ENCODE measurements around the gene TFR2. TPM values are rescaled to one million over a fixed set of nuclear protein-coding genes. Genes with fewer than 3 reads are reported as not detected.
"Not testable (repeated sequence)": the region's sequence is repeated elsewhere in the genome, so short reads cannot be mapped to it uniquely, and the experiment has no call there.

TFR2 gene
- total RNA-seq, 1 donor from 2014 or later, result 0.35 TPM

GRCh38 chr7:100667331-100668068, 26.1 kb upstream of the TFR2 start:
- H3K4me1 ChIP-seq, result no peaks in the 10 kb centered on the region
- no peaks in the 10 kb centered on the region for H3K9me3 ChIP-seq
- H3K4me3 ChIP-seq, result no peak overlapping the region
- no peaks in the 10 kb centered on the region for H3K36me3 ChIP-seq
- intact Hi-C loops (cut with DNase I), result no loop called here
- DNase-seq (no peak), ATAC-seq (no peak)
- H3K27ac ChIP-seq, result no peak overlapping the region
- TF ChIP-seq CTCF (IDR thresholded peaks at IDR 0.05), result no peak
- H3K27me3 ChIP-seq (ENCODE audit: low read depth), result no peaks in the 10 kb centered on the region

DNA sequence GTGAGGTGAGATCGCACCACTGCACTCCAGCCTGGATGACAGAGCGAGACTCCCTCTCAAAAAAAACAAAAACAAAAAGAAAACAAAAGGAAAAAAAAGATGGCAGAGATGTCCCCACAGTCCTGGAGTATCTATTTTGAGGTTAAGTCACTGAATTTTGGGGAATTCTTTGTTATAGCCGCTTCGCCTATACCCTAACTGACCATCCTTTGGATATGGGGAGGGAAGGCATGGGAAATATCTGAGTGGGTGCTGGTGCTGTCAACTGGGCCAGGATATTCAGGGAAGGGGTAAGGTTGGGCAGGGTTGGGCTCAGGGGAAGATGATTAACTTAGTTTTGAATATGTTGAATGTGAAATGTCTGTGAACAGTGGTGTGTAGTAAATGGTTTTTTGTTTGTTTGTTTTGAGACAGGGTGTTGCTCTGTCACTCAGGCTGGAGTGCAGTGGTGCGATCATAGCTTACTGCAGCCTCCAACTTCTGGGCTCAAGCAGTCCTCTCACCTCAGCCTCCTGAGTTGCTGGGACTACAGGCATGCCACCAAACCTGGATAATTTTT, 23.9 kb upstream of the TFR2 start:
- intact Hi-C loops (cut with DNase I), result no loop called here
- ATAC-seq, result no peak
- H3K27me3 ChIP-seq (ENCODE audit: low read depth), result no peaks in the 10 kb centered on the region
- no peak for TF ChIP-seq CTCF (IDR thresholded peaks at IDR 0.05)
- no peak overlapping the region for H3K4me3 ChIP-seq
- H3K27ac ChIP-seq, result no peak overlapping the region
- DNase-seq, result no peak
- H3K4me1 ChIP-seq, result no peaks in the 10 kb centered on the region
- H3K36me3 ChIP-seq, result no peaks in the 10 kb centered on the region
- no peaks in the 10 kb centered on the region for H3K9me3 ChIP-seq

DNA sequence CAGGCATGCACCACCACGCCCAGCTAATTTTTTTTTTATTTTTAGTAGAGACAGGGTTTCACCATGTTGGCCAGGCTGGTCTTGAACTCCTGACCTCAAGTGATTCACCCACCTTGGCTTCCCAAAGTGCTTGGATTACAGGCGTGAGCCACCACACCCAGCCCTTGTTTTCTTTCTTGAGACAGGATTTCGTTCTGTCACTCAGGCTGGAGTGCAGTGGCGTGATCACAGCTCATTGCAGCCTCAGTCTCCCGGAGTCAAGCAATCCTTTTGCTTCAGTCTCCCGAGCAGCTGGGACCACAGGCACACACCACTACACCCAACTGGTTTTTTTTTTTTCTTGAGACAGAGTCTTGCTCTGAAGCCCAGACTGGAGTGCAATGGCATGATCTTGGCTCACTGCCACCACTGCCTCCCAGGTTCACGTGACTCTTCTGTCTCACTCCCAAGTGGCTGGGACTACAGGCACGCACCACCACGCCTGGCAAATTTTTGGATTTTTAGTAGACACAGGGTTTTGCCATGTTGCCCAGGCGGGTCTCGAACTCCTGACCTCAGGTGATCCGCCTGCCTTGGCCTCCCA, 20.9 kb upstream of the TFR2 start:
- ATAC-seq; intact Hi-C loops (cut with DNase I); H3K9me3 ChIP-seq; DNase-seq; H3K4me3 ChIP-seq; H3K27me3 ChIP-seq (ENCODE audit: low read depth); H3K36me3 ChIP-seq; H3K4me1 ChIP-seq; H3K27ac ChIP-seq: not testable (repeated sequence)

DNA sequence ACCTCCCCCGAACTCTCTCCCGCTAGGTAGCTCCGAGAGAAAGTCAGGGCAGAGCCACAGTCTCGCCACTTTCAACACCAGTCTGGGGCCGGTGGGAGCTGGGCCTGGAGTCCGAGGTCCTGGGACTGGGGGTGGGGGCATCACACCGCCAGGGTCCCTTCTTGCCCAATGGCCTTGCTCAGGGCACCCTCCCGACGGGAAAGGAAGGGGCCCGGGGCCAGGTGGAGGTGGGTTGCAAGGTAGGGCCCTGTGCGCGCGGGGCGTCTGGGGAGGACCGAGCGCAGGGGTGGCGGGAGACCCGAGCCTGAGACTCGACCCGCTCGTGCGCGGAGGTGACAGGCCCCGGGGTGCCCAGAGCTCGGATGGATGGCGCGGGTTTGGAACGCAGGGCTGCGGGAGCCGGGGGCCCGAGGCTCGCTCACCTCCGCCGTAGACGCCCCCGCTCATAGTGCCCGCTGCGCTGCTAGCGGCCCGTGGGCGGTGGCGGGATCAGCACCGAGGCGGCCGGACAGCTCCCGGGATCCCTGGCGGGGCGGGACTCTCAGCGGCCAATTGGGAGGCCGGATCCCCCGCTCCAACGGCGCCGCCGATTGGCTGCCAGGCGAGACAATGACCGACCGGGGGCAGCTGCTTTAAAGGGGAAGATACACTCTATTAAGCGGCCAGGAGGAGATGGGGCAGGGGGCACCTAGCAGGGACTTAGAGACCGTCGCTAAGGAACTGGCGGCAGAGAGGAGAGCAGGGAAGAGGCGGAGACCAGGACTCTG, 14.7 kb upstream of the TFR2 start, which contains the start of gene ACTL6B:
Gene ACTL6B (minus strand): TSS at position 541 of the 767 bp plus-strand sequence. CDS start 94 bp downstream, at position 447.
- Histone ChIP-seq H3K36me3 (no peaks in the 10 kb centered on the region), H3K9me3 (no peaks in the 10 kb centered on the region), H3K4me3 (no peak within 1 kb of the TSS), H3K27ac (no peak within 1 kb of the TSS), H3K4me1 (peaks cover 6% of the 10 kb centered on the region), H3K27me3 (ENCODE audit: low read depth) (peaks cover 57% of the 10 kb centered on the region)
- peak; percentile 73 for ATAC-seq
- intact Hi-C loops (cut with DNase I), result no loop called here
- TF ChIP-seq CTCF (IDR thresholded peaks at IDR 0.05), result no peak
- DNase-seq, result peak; percentile 67

GRCh38 chr7:100654908-100655831, 13.8 kb upstream of the TFR2 start:
- DNase-seq (no peak), ATAC-seq (peak in 1 of 2 donors; percentile 29)
- Histone ChIP-seq H3K4me3 (no peak overlapping the region), H3K4me1 (peaks cover 6% of the 10 kb centered on the region), H3K9me3 (no peaks in the 10 kb centered on the region), H3K36me3 (no peaks in the 10 kb centered on the region), H3K27me3 (ENCODE audit: low read depth) (peaks cover 57% of the 10 kb centered on the region), H3K27ac (no peak overlapping the region)
- no peak for TF ChIP-seq CTCF (IDR thresholded peaks at IDR 0.05)
- intact Hi-C loops (cut with DNase I), result no loop called here

All from lower lobe of right lung (tissue), 2 donors.